ENCODE measurements around the gene ADGRF5. TPM values are rescaled to one million over a fixed set of nuclear protein-coding genes. Genes with fewer than 3 reads are reported as not detected.

The ADGRF5 gene
- total and polyA plus RNA-seq, 8 donors, result 116 to 357 (median 151) TPM

- Histone ChIP-seq H3K27ac (peak overlapping the region; percentile 75 to 82), H3K4me3 (no peak overlapping the region), H3K4me1 (peaks cover 22 to 39% of the 10 kb centered on the region in 2 donors), H3K36me3 (no peaks in the 10 kb centered on the region), H3K9me3 (no peaks in the 10 kb centered on the region), H3K27me3 (no peaks in the 10 kb centered on the region)
- DNase-seq (no peak), ATAC-seq (no peak)
- intact Hi-C loops (cut with DNase I), result no loop called here
- TF ChIP-seq CTCF (IDR thresholded peaks at IDR 0.05), result no peak
These were observed 4.7 kb upstream of the ADGRF5 start for GRCh38 chr6:46926481-46926880.

DNA sequence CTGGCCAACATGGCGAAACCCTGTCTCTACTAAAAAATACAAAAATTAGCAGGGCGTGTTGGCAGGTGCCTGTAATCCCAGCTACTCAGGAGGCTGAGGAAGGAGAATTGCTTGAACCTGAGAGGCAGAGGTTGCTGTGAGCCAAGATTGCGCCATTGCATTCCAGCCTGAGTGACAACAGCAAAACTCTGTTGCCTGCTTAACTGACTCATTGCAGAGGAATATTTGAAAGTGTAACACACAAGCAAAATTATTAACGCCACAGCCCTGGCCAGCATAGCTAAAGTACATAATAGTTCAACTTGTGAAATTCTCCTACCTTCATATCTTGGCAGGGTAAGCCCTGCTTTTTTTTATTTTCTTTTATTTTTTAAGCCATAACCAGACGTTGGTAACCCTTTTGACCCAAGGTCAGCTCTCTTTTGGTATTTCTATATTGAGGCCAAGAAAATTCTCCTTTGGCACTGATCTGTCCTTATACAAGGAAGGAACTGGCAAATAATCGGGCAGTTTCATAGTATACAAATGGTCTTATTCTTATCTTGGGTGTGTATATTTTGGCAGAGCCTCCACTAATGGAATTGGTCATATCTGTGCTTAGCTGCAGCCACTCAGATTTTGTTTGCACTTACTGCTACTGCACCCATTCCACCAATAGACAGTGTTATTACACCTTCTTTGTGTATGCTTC lies 4.0 kb upstream of the ADGRF5 start:
- Histone ChIP-seq H3K9me3 (no peaks in the 10 kb centered on the region), H3K4me1 (peaks cover 22 to 39% of the 10 kb centered on the region in 2 donors), H3K4me3 (no peak overlapping the region), H3K27ac (peak overlapping the region; percentile 75 to 82), H3K36me3 (no peaks in the 10 kb centered on the region), H3K27me3 (no peaks in the 10 kb centered on the region)
- DNase-seq, result peak in 1 of 4 donors; percentile 59
- ATAC-seq, result peak; percentile 74
- no peak for TF ChIP-seq CTCF (IDR thresholded peaks at IDR 0.05)
- intact Hi-C loops (cut with DNase I), result no loop called here

GRCh38 chr6:46923476-46923875 lies 1.7 kb upstream of the ADGRF5 start:
- Histone ChIP-seq H3K9me3 (no peaks in the 10 kb centered on the region), H3K36me3 (no peaks in the 10 kb centered on the region), H3K4me3 (peak overlapping the region in 1 of 2 donors; percentile 48), H3K4me1 (peaks cover 22 to 39% of the 10 kb centered on the region in 2 donors), H3K27me3 (no peaks in the 10 kb centered on the region), H3K27ac (peak overlapping the region; percentile 82 to 86)
- intact Hi-C loops (cut with DNase I), result no loop called here
- ATAC-seq (no peak), DNase-seq (no peak)
- no peak for TF ChIP-seq CTCF (IDR thresholded peaks at IDR 0.05)

DNA sequence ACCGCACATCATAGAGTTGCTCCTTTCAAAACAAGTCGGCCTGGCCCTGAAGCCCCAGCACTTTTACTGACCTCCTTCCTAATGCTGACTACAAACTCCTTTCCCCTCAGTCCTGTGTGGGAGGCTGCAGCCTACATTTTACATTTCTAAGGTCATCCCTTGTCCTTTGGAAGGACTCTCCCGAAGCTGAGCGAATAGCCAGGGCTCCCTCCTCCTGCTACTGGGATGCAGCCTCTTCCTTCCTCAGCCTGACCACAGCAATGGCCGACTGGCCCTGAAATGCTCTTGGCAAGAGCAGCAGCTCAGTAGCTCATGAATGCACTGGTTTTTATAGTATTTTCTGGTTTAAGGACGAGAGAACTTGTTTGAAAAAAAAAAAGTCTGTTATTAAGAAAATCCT lies 679 bp downstream of the ADGRF5 start:
- peak overlapping the region; percentile 40 to 48 for H3K4me3 ChIP-seq

More for the DNA sequence above, 679 bp downstream of the ADGRF5 start:
- DNase-seq (no peak), ATAC-seq (peak; percentile 19)
- no peak for TF ChIP-seq CTCF (IDR thresholded peaks at IDR 0.05)
- Histone ChIP-seq H3K27ac (peak overlapping the region; percentile 82 to 86), H3K4me1 (peaks cover 14 to 39% of the 10 kb centered on the region in 2 donors), H3K27me3 (no peaks in the 10 kb centered on the region), H3K36me3 (no peaks in the 10 kb centered on the region), H3K9me3 (no peaks in the 10 kb centered on the region)
- intact Hi-C loops (cut with DNase I), result no loop called here
